HG03103 (cell line): Measurements from ENCODE around the gene CFAP46.

Experiments used
- ATAC-seq: cut with Tn5 transposase; IDR thresholded peaks from one replicate; pipeline ENCODE4 v1.9.1; 2021; ENCODE audit warnings: low read depth; ENCODE audit not compliant: unreplicated experiment

CFAP46 gene

GRCh38 chr10:132764108-132764507 is 178.3 kb downstream of the CFAP46 start:
- ATAC-seq, result no peak

DNA sequence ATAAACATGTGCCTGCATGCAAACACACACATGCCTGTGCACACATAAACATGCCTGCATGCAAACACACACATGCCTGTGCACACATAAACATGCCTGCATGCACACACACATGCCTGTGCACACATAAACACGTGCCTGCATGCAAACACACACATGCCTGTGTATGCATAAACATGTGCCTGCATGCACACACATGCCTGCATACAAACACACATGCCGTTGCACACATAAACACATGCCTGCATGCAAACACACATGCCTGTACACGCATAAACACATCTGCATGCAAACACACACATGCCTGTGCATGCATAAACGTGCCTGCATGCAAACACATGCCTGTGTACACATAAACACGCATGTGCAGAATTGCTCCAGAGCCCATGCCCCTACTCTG is 178.8 kb downstream of the CFAP46 start:
- no peak for ATAC-seq

- ATAC-seq, result no peak
Observed at GRCh38 chr10:132762267-132762666, 180.1 kb downstream of the CFAP46 start.

DNA sequence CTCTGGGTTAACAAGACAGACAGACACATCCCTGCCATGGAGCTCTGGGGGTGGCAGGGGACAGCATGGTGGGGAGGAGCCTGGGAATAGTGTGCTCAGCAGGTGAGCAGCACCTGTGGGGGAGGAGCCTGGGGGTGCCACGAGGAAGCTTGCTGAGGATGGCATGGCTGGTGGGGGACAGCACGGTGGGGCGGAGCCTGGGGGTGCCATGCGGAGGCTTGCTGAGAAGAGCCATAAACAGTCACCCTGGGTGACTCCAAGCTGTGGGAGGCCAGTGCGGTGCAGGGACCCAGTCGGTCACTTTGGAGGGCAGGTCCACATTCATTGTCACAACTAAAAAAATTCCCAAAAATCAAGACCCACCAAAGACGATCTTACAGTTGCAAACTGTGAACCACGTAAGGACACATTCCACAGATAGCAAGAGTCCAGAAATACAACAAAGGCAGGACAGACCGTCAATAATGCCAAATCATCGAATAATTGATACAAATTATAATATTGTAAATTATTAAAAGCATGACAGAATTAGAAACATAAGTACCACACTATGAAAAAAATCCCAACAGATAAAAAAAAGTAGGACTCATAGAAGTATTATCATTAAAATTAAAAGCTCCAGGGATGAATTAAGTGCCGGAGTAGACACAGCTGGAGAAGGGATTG is 180.8 kb downstream of the CFAP46 start:
- ATAC-seq, result no peak

DNA sequence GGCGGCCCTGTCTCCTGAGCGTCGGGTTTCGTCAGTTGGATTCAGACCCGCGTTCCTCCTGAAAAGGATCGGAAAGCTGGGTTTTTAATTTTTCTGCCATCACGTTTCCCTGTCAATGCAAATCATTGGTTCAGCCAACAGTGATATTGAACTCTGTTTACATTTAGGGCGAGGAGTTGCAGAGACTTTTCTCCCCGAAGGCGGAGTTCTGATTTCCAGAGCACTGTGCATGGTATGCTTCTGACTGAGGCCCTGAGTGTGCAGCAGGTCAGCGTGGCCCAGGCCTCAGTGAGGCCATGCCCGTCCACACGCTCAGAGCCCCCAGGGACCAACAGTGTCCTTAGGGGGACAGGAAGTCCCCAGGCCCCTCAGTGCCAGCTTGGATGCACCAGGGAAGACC is 183.5 kb downstream of the CFAP46 start:
- ATAC-seq, result no peak
